Subcutaneous adipose tissue (tissue), 4 donors: ENCODE results near the gene CCDC88C. TPM values are rescaled to one million over a fixed set of nuclear protein-coding genes. Genes with fewer than 3 reads are reported as not detected.

ENCODE experiments used
- CTCF ChIP-seq: fragments of 450-650 bp; IDR thresholded peaks from one replicate; pipeline ENCODE4 v1.5.1; 2016; ENCODE audit warnings: low read depth, mild to moderate bottlenecking, control low read depth, antibody characterized with exemption, moderate library complexity
- total RNA-seq, 4 donors: library from RNA; depleted of rRNA; stranded (reverse); fragments of >200 nt; gene quantifications; one replicate each; pipeline ENCODE4 v1.1.0, GENCODE V29; 2016

CCDC88C gene
- total RNA-seq, 4 donors from 2014 or later, result 7.3 to 16.2 (median 8.8) TPM

GRCh38 chr14:91330096-91330696 lies 87.4 kb downstream of the CCDC88C start:
- TF ChIP-seq CTCF, result no peak

- TF ChIP-seq CTCF, result no peak
These were observed 88.1 kb downstream of the CCDC88C start for GRCh38 chr14:91329486-91330014.

GRCh38 chr14:91328313-91329050 lies 89.1 kb downstream of the CCDC88C start:
- no peak for TF ChIP-seq CTCF

- TF ChIP-seq CTCF, result no peak
These were observed 89.8 kb downstream of the CCDC88C start for GRCh38 chr14:91327661-91328312.

- no peak for TF ChIP-seq CTCF
These were observed 90.4 kb downstream of the CCDC88C start for GRCh38 chr14:91327250-91327595.

GRCh38 chr14:91326514-91327249 lies 90.9 kb downstream of the CCDC88C start:
- TF ChIP-seq CTCF, result no peak
